ENCODE data around the gene NPVF.

GRCh38 chr7:25215694-25216335 lies 12.5 kb downstream of the NPVF start:
- TF ChIP-seq, protein P1, sequence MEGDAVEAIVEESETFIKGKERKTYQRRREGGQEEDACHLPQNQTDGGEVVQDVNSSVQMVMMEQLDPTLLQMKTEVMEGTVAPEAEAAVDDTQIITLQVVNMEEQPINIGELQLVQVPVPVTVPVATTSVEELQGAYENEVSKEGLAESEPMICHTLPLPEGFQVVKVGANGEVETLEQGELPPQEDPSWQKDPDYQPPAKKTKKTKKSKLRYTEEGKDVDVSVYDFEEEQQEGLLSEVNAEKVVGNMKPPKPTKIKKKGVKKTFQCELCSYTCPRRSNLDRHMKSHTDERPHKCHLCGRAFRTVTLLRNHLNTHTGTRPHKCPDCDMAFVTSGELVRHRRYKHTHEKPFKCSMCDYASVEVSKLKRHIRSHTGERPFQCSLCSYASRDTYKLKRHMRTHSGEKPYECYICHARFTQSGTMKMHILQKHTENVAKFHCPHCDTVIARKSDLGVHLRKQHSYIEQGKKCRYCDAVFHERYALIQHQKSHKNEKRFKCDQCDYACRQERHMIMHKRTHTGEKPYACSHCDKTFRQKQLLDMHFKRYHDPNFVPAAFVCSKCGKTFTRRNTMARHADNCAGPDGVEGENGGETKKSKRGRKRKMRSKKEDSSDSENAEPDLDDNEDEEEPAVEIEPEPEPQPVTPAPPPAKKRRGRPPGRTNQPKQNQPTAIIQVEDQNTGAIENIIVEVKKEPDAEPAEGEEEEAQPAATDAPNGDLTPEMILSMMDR (conservative IDR thresholded peaks at IDR 0.05; ENCODE audit: low read depth, low read length) = 0 out of 2 replicates have a peak, but pooled peaks have one; percentile 18
- no peak for TF ChIP-seq EZH2 (IDR thresholded peaks at IDR 0.05; ENCODE audit: low read length, unreplicated experiment)
- no peak for TF ChIP-seq EZH2phosphoT487 (IDR thresholded peaks at IDR 0.05; ENCODE audit: borderline replicate concordance, low read length)
